HS-27A (cell line): Measurements from ENCODE around the gene MTA3.
"Not testable (repeated sequence)": the region's sequence is repeated elsewhere in the genome, so short reads cannot be mapped to it uniquely, and the experiment has no call there.

Experiments
- DNase-seq: peaks from one replicate; pipeline ENCODE4 v3.0.0-alpha.2; 2012; ENCODE audit warnings: low read depth, missing footprints

Gene MTA3

GRCh38 chr2:42568401-42569115 is at the start of gene MTA3:
TSS of gene MTA3 (plus strand) at chr2:42568632. CDS start at chr2:42568746, 114 bp downstream.
- no peak for DNase-seq

GRCh38 chr2:42519624-42520023 is 48.8 kb upstream of the MTA3 start:
- no peak for DNase-seq

GRCh38 chr2:42522035-42522434 is 46.4 kb upstream of the MTA3 start:
- no peak for DNase-seq

- no peak for DNase-seq
Measured at GRCh38 chr2:42523341-42523740, 45.1 kb upstream of the MTA3 start.

- DNase-seq = no peak
Measured at GRCh38 chr2:42532397-42532796, 36.0 kb upstream of the MTA3 start.

GRCh38 chr2:42537493-42537892 is 30.9 kb upstream of the MTA3 start:
- no peak for DNase-seq

- DNase-seq = no peak
Measured at GRCh38 chr2:42542871-42543270, 25.6 kb upstream of the MTA3 start.

- no peak for DNase-seq
Measured at GRCh38 chr2:42545023-42545721, 23.3 kb upstream of the MTA3 start.

GRCh38 chr2:42545841-42546390 is 22.5 kb upstream of the MTA3 start:
- no peak for DNase-seq

GRCh38 chr2:42547014-42547413 is 21.4 kb upstream of the MTA3 start:
- no peak for DNase-seq

GRCh38 chr2:42547446-42548295 is 20.8 kb upstream of the MTA3 start:
- no peak for DNase-seq

GRCh38 chr2:42550870-42551269 is 17.6 kb upstream of the MTA3 start:
- DNase-seq = no peak

GRCh38 chr2:42554392-42554791 is 14.0 kb upstream of the MTA3 start:
- no peak for DNase-seq

GRCh38 chr2:42556315-42556890 is 12.0 kb upstream of the MTA3 start:
- DNase-seq = no peak

GRCh38 chr2:42557306-42557705 is 11.1 kb upstream of the MTA3 start:
- DNase-seq = no peak

- DNase-seq = no peak
Measured at GRCh38 chr2:42558827-42559226, 9.6 kb upstream of the MTA3 start.

- not testable (repeated sequence) for DNase-seq
Measured at GRCh38 chr2:42560133-42560532, 8.3 kb upstream of the MTA3 start.

GRCh38 chr2:42560899-42561298 is 7.5 kb upstream of the MTA3 start:
- DNase-seq = no peak

GRCh38 chr2:42562474-42563144 is 5.8 kb upstream of the MTA3 start:
- DNase-seq = no peak

GRCh38 chr2:42566025-42566424 is 2.4 kb upstream of the MTA3 start:
- DNase-seq = no peak

- DNase-seq = no peak
Measured at GRCh38 chr2:42566837-42567321, 1.6 kb upstream of the MTA3 start.
